Sigmoid colon (tissue), 7 donors: Measurements from ENCODE around the gene RABGGTA. TPM values are rescaled to one million over a fixed set of nuclear protein-coding genes. Genes with fewer than 3 reads are reported as not detected.

Experiments used
- DNase-seq: peaks from one replicate; pipeline ENCODE4 v3.0.0-alpha.2; 2019
- H3K27ac ChIP-seq, 4 donors: fragments of 200-600 bp; sonication (generic); one replicate each; pipeline ENCODE4 v1.5.1; 2016 to 2019; ENCODE audit warnings: mild to moderate bottlenecking in 1 of 4
- H3K27me3 ChIP-seq, 3 donors: fragments of 200-600 bp; sonication (generic); one replicate each; pipeline ENCODE4 v1.5.1; 2019; ENCODE audit warnings: mild to moderate bottlenecking in 1 of 3
- H3K36me3 ChIP-seq, 4 donors: fragments of 200-600 bp; sonication (generic); one replicate each; pipeline ENCODE4 v1.5.1; 2016 to 2019
- H3K4me1 ChIP-seq, 4 donors: fragments of 200-600 bp; sonication (generic); one replicate each; pipeline ENCODE4 v1.5.1; 2017 to 2019
- H3K4me3 ChIP-seq, 4 donors: fragments of 200-600 bp; sonication (generic); one replicate each; pipeline ENCODE4 v1.5.1; 2017 to 2019; ENCODE audit warnings: mild to moderate bottlenecking in 2 of 4, moderate library complexity in 1 of 4
- H3K9me3 ChIP-seq, 4 donors: fragments of 200-600 bp in 3 of 4; sonication (generic) in 3 of 4; one replicate each; pipeline versions ENCODE4 v1.5.1 to v1.6.1; 2013 to 2019
- EP300 ChIP-seq, 4 donors: sonication (generic); formaldehyde crosslinking; IDR thresholded peaks; one replicate each; pipeline ENCODE4 v1.6.1; 2017; ENCODE audit warnings: antibody characterized with exemption in 4 of 4
- POLR2A ChIP-seq, 2 donors: fragments of 450-650 bp; IDR thresholded peaks; one replicate each; pipeline ENCODE4 v1.6.1; 2016; ENCODE audit warnings: antibody characterized with exemption in 2 of 2, mild to moderate bottlenecking in 2 of 2, moderate library complexity in 2 of 2
- POLR2AphosphoS5 ChIP-seq, 4 donors: sonication (generic); formaldehyde crosslinking; IDR thresholded peaks; one replicate each; pipeline ENCODE4 v1.6.1; 2017; ENCODE audit warnings: antibody characterized with exemption in 4 of 4
- WGBS, 2 donors: extraction: QIAGEN DNeasy Blood & Tissue Kit; methylation state at CpG; one replicate each; pipeline ENCODE4 v1.1.7; 2013; 5-methylcytosine and 5-hydroxymethylcytosine counted together
- intact Hi-C: fragments of 100-400 bp; cut with DNase I; formaldehyde crosslinking; loops from one replicate; pipeline ENCODE4 v1.15.1; 2023
- polyA plus RNA-seq, 3 donors: library from polyadenylated mRNA; stranded (reverse); fragments of 200-250 nt; gene quantifications; one replicate each; pipeline ENCODE4 v1.2.3, GENCODE V29; 2013
- total RNA-seq, 4 donors: library from RNA; depleted of rRNA; stranded (reverse); fragments of >200 nt; gene quantifications; one replicate each; pipeline ENCODE4 v1.1.0, GENCODE V29; 2016
- TF ChIP-seq, protein P1 (sequence below), 4 experiments: fragments of 450-650 bp in 3 of 4; fragments of 200-600 bp in 1 of 4; IDR thresholded peaks; one replicate each; pipeline ENCODE4 v1.5.1; 2016 to 2019; ENCODE audit warnings: antibody characterized with exemption in 4 of 4, mild to moderate bottlenecking in 3 of 4, moderate library complexity in 2 of 4
- donor health status: healthy with polysubstance abuse.
- donor health status: Bipolar disorder and iron deficiency.
- donor health status: healthy.

The RABGGTA gene
- total and polyA plus RNA-seq, 7 donors = 14.0 to 32.4 (median 25.2) TPM

DNA sequence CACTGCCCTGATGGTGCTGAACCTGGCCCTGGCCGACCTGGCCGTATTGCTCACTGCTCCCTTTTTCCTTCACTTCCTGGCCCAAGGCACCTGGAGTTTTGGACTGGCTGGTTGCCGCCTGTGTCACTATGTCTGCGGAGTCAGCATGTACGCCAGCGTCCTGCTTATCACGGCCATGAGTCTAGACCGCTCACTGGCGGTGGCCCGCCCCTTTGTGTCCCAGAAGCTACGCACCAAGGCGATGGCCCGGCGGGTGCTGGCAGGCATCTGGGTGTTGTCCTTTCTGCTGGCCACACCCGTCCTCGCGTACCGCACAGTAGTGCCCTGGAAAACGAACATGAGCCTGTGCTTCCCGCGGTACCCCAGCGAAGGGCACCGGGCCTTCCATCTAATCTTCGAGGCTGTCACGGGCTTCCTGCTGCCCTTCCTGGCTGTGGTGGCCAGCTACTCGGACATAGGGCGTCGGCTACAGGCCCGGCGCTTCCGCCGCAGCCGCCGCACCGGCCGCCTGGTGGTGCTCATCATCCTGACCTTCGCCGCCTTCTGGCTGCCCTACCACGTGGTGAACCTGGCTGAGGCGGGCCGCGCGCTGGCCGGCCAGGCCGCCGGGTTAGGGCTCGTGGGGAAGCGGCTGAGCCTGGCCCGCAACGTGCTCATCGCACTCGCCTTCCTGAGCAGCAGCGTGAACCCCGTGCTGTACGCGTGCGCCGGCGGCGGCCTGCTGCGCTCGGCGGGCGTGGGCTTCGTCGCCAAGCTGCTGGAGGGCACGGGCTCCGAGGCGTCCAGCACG, 44.6 kb upstream of the RABGGTA start:
- H3K4me1 ChIP-seq = peaks cover 0 to 19% (median 17%) of the 10 kb centered on the region in 4 donors

DNA sequence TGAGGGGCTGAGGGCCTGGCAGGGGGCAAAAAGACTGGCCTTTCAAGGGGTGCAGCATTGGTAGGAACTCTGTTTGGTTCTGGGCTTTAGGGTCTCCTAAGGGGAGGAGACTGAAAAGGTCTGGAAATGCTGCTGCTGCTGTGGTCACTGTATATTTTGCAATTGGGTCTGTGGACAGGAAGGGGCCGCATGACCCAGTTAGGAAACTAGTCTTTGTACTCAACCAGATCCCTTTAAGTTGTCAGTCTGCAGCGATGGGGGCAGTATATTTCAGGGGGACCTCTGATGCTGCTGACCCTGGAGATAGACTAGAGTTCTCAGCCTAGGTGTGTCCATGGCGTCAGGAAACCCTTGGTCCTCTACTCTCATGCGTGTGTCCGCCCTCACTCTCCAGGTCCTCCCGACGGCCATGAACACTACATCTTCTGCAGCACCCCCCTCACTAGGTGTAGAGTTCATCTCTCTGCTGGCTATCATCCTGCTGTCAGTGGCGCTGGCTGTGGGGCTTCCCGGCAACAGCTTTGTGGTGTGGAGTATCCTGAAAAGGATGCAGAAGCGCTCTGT, 43.9 kb upstream of the RABGGTA start:
- peaks cover 0 to 26% (median 24%) of the 10 kb centered on the region in 4 donors for H3K4me1 ChIP-seq
- WGBS, 2 donors = 54 to 86% methylated on average over 10 of the region's 10 CpGs
- TF ChIP-seq, protein P1, sequence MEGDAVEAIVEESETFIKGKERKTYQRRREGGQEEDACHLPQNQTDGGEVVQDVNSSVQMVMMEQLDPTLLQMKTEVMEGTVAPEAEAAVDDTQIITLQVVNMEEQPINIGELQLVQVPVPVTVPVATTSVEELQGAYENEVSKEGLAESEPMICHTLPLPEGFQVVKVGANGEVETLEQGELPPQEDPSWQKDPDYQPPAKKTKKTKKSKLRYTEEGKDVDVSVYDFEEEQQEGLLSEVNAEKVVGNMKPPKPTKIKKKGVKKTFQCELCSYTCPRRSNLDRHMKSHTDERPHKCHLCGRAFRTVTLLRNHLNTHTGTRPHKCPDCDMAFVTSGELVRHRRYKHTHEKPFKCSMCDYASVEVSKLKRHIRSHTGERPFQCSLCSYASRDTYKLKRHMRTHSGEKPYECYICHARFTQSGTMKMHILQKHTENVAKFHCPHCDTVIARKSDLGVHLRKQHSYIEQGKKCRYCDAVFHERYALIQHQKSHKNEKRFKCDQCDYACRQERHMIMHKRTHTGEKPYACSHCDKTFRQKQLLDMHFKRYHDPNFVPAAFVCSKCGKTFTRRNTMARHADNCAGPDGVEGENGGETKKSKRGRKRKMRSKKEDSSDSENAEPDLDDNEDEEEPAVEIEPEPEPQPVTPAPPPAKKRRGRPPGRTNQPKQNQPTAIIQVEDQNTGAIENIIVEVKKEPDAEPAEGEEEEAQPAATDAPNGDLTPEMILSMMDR (IDR thresholded peaks at IDR 0.05) = no peak
- TF ChIP-seq POLR2A (IDR thresholded peaks at IDR 0.05) (no peak), EP300 (IDR thresholded peaks at IDR 0.05) (no peak), POLR2AphosphoS5 (IDR thresholded peaks at IDR 0.05) (no peak)
- intact Hi-C loops = no loop called here
- peaks cover 5 to 54% (median 38%) of the 10 kb centered on the region in 3 donors for H3K27me3 ChIP-seq
- peak overlapping the region in 3 of 4 donors; percentile 17 to 52 (median 25) for H3K27ac ChIP-seq
- no peaks in the 10 kb centered on the region for H3K36me3 ChIP-seq
- no peak overlapping the region for H3K4me3 ChIP-seq
- no peak for DNase-seq
- no peaks in the 10 kb centered on the region for H3K9me3 ChIP-seq

More for the DNA sequence above, 44.6 kb upstream of the RABGGTA start:
- Histone ChIP-seq H3K9me3 (no peaks in the 10 kb centered on the region), H3K4me3 (no peak overlapping the region), H3K27ac (peak overlapping the region in 3 of 4 donors; percentile 1 to 52 (median 17)), H3K27me3 (peaks cover 5 to 57% (median 38%) of the 10 kb centered on the region in 3 donors), H3K36me3 (no peaks in the 10 kb centered on the region)
- 17 to 64% methylated on average over 70 of the region's 70 CpGs for WGBS, 2 donors
- no peak for DNase-seq
- intact Hi-C loops = no loop called here
- TF ChIP-seq, protein P1 (IDR thresholded peaks at IDR 0.05) = no peak
- TF ChIP-seq POLR2AphosphoS5 (IDR thresholded peaks at IDR 0.05) = peak in 2 of 4 donors; percentile 8 to 27

DNA sequence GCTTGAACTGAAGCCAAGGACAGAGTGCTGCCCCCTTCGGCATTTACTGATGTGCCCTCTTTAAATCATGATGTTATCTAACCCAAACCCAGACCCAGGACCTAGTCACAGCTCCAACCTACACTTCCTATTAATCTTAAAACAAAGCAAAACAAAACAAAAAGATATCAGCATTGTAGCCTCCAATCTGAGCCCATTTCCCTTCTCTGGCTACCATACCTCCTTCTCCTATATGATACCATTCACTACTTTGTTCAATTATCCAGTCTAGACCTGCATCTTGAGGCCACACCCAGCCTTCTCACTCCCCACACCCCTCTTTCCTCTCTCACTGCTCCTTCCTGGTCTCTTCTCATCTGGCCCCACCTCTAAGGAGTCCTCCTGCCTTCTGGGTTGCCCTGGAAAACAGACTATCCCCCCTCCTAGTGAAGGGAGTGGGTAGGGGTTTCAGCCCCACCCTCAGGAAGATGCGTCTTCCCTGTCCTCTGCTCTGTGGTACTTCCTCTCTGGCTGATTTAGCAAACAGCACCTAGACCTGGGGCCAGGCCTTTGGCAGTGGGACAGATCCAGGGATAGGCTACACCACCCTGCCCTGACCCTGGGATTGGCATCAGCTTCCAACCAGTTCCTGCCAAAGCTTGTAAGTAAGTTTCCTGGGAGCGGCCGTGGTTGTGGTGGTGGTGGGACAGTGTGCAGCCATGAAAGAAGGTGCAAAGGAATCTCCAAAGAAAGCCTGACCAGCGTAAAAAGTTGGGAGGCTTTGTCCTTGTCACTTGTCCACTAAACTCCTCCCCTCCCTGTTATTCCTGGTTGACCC, 43.2 kb upstream of the RABGGTA start:
- WGBS, 2 donors = 74 to 77% methylated on average over 5 of the region's 5 CpGs

DNA sequence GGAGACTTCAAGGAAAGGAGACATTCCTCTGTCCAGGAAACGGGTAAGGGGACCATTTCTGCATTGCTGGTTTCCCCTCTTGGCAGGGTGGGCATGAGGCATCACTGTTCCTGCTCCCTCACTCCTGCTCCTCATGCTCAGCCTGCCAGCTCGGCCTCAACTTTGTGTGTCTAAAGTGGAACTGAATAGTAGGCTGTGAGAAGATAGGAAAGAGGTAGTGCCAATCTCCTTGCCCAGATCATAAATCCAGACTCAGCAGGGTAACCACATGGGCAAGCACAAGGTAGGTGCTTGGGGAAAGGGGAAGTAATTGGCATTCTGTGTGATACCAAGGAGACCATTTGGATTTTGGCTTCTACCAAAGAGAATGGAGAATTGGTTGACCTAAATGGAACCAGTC, 42.5 kb upstream of the RABGGTA start:
- Histone ChIP-seq H3K27ac (peak overlapping the region in 1 of 4 donors; percentile 81), H3K4me3 (no peak overlapping the region), H3K4me1 (peaks cover 0 to 38% (median 34%) of the 10 kb centered on the region in 4 donors), H3K36me3 (no peaks in the 10 kb centered on the region), H3K9me3 (no peaks in the 10 kb centered on the region), H3K27me3 (peaks cover 5 to 40% (median 31%) of the 10 kb centered on the region in 3 donors)
- intact Hi-C loops = no loop called here
- WGBS, 2 donors = 66 to 91% methylated on average over 2 of the region's 2 CpGs
- no peak for DNase-seq
- TF ChIP-seq POLR2A (IDR thresholded peaks at IDR 0.05) = no peak
- no peak for TF ChIP-seq POLR2AphosphoS5 (IDR thresholded peaks at IDR 0.05)
- TF ChIP-seq, protein P1 (IDR thresholded peaks at IDR 0.05) = no peak
- TF ChIP-seq EP300 (IDR thresholded peaks at IDR 0.05) = no peak

More for the DNA sequence above, 43.2 kb upstream of the RABGGTA start:
- TF ChIP-seq POLR2A (IDR thresholded peaks at IDR 0.05) = no peak
- no peak for TF ChIP-seq EP300 (IDR thresholded peaks at IDR 0.05)
- no peak for TF ChIP-seq POLR2AphosphoS5 (IDR thresholded peaks at IDR 0.05)
- TF ChIP-seq, protein P1 (IDR thresholded peaks at IDR 0.05) = no peak
- Histone ChIP-seq H3K36me3 (no peaks in the 10 kb centered on the region), H3K9me3 (no peaks in the 10 kb centered on the region), H3K27me3 (peaks cover 5 to 46% (median 37%) of the 10 kb centered on the region in 3 donors), H3K4me3 (no peak overlapping the region), H3K4me1 (peaks cover 0 to 33% (median 31%) of the 10 kb centered on the region in 4 donors), H3K27ac (peak overlapping the region in 1 of 4 donors; percentile 25)
- DNase-seq = no peak
- intact Hi-C loops = no loop called here
